HG03354 (cell line): Measurements from ENCODE around the gene NHLH1.
A peak's percentile ranks its signal among the peaks of the same experiment; 100 is the strongest.
"Not testable (repeated sequence)": the region's sequence is repeated elsewhere in the genome, so short reads cannot be mapped to it uniquely, and the experiment has no call there.

Source experiments
- ATAC-seq: cut with Tn5 transposase; IDR thresholded peaks from one replicate; pipeline ENCODE4 v1.9.1; 2021; ENCODE audit warnings: mild to moderate bottlenecking; ENCODE audit not compliant: unreplicated experiment, poor library complexity, severe bottlenecking

Gene NHLH1

GRCh38 chr1:160375788-160376524, 9.1 kb downstream of the NHLH1 start:
- ATAC-seq, result peak; percentile 71

DNA sequence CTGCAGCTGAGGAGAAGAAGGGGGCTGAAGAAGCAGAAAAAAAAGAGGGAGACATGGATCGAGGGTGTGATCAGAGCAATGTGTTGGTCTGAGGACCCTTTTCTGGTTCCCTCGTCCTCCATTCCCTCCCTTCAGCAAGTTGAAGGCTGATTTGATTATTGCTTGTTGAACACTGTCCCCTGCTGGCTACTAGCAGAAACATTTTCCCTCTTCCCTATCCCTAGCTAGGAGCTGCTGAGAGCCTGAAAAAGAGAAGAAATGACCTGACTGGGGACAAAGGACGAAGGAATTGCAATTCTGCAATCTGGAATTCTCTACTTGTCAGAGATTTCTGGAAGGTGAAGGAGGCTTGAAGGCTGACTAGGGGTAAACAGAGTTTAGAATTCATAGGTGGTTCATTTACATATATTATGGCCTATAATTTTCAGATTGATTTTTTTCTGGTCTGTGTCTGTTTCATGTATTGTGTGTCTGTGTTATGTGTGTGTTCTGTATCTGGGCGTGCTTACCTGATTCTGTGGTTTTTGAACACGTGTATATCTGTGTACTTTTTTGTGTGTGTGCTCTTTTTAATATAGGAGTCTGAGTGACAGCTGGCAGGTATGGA, 9.8 kb downstream of the NHLH1 start:
- ATAC-seq, result peak; percentile 68

- no peak for ATAC-seq
Observed at GRCh38 chr1:160377585-160378206, 10.8 kb downstream of the NHLH1 start.

DNA sequence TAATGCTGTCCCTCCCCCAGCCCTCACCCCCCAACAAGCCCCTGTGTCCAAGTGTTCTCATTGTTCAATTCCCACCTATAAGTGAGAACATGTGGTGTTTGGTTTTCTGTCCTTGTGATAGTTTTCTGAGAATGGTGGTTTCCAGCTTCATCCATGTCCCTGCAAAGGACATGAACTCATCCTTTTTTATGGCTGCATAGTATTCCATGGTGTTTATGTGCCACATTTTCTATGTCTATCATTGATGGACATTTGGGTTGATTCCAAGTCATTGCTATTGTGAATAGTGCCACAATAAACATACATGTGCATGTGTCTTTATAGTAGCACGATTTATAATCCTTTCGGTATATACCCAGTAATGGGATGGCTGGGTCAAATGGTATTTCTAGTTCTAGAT, 17.9 kb downstream of the NHLH1 start:
- not testable (repeated sequence) for ATAC-seq

DNA sequence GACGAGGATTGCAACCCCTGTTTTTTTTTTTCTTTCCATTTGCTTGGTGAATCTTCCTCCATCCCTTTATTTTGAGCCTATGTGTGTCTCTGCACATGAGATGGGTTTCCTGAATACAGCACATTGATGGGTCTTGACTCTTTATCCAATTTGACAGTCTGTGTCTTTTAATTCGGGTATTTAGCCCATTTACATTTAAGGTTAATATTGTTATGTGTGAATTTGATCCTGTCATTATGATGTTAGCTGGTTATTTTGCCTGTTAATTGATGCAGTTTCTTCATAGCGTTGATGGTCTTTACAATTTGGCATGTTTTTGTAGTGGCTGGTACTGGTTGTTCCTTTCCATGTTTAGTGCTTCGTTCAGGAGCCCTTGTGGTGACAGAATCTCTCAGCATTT, 21.5 kb downstream of the NHLH1 start:
- not testable (repeated sequence) for ATAC-seq

- no peak for ATAC-seq
Observed at GRCh38 chr1:160394673-160395072, 27.8 kb downstream of the NHLH1 start.

GRCh38 chr1:160397651-160398050, 30.8 kb downstream of the NHLH1 start:
- ATAC-seq, result no peak

DNA sequence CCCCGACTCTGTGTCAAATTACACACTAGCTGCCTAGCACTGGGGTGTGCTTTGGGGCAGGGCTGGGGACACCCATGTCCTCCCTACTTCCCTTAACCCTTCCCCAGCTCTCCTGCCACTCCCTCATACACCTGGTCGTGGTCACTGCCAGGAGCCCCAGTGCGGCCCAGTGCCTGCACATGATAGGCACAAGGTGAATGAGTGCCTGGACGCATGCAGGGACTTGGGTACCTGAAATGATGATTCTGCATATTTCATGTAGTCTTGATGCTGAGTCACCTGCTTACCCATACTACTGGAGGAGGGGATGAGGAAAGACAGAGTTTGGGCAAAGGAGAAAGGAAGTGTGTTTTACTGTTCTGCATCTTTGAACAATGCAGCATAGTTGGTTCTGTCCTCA, 32.0 kb downstream of the NHLH1 start:
- ATAC-seq, result no peak

- ATAC-seq, result no peak
Observed at GRCh38 chr1:160399544-160400222, 32.8 kb downstream of the NHLH1 start.

- ATAC-seq, result no peak
Observed at GRCh38 chr1:160400223-160400645, 33.4 kb downstream of the NHLH1 start, which contains the start of gene VANGL2. VANGL2 (plus strand) TSS chr1:160400564; CDS start chr1:160415838, 15,274 bp downstream.

GRCh38 chr1:160400646-160401486, 34.0 kb downstream of the NHLH1 start:
- ATAC-seq, result no peak

DNA sequence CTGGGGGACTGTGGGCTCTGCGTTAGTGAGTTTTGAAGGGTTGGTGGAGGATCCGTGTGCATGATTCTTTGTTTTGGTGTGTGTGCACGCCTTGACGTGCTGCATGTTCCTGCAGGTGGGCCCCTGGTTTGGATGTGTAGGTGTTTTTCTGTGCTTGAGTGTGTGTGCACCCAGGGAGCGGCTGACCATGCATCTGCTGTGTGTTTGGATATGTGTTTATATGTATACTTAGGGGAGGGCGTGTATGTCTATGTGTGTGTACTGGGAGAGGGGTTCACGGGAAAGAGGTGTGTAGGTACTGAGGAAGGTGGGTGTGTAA, 34.6 kb downstream of the NHLH1 start:
- ATAC-seq, result no peak

DNA sequence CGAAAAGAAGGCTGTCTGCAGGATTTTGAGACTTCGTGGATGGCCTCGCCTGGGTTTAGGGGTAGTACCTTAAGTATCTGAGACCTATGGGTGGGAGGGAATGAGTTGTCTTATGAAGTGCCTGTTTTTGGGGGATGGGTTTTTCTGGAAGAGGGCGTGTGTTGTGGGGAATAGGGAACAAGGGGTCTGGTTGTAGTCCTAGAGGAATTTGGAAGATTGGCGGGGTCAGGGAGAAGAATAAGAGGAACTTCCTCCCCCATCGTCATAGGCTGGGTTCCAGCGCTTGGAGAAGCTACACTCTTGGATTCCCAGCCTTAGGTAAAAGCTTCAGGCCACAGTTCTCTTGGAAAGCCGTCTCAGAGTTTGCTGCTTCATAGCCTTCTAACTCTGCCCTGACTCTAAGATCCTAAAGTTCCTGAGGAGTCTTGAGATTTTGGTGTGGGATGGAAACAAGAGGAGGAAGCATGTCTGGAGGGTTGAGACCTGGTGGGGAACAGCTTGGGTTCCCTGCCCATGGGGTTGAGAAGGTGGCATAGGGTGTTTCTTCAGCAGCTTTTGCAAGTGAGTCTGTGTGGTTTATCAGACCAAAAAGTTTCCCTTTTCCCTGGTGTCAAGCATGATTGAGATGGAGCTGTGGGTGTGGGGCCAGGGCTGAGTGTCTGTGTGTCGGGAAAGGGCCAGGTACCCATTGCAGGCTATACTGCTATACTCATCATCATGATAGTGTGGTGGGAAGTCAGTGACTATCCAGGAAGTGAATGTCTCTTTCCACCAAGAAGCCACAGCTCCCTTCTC, 35.3 kb downstream of the NHLH1 start:
- ATAC-seq, result no peak

DNA sequence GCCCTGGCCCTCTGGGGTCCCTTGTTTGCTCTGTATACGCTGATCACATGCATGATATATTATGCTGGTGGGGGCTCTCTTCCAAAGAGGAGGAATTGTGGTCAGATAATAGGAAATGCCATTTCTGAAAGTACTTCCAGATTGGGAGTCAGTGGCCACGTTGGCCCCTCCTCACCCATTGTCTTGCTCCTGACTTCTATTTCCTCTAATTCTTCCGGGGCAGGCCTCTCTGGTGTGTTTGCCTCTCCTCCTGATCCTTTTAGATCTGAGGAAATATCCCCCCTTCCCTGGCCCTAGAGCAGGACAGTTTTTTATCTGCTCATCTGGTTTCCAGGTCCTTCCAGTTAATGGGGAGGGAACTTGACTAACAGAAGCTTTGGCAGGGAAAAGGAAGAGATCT, 36.4 kb downstream of the NHLH1 start:
- no peak for ATAC-seq

GRCh38 chr1:160404094-160404493, 37.2 kb downstream of the NHLH1 start:
- ATAC-seq, result no peak

DNA sequence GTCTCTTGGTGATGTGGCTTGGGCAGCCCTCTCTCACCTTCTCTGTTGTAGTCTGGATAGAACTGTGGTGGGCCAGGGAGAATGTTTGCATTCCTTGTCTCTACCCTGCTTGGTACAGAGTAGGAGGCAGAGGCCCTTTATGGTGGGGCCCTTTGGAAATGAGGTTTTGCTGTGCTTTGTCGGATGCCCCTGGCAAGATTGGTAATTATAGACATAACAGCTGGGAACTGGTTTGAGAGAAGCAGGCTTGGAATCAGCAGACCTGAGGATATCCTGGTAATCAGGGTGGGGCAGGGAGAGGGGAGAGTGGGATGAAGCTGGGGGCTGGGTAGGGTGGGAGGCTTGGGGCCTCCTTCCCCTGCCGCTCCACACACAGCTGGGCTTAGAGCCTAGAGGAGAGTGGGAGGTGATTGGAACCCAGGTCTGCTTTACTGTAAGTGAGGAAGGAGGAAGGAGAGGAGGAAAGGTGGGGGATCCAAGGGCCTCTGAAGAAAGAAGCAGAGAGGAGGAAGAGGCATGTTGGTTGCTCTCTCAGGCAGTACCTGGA, 38.5 kb downstream of the NHLH1 start:
- ATAC-seq, result no peak

GRCh38 chr1:160406131-160406968, 39.5 kb downstream of the NHLH1 start:
- no peak for ATAC-seq
